ENCODE results near the gene ASB9. TPM values are rescaled to one million over a fixed set of nuclear protein-coding genes. Genes with fewer than 3 reads are reported as not detected.
"Not testable (repeated sequence)": the region's sequence is repeated elsewhere in the genome, so short reads cannot be mapped to it uniquely, and the experiment has no call there.

The ASB9 gene
- total and polyA plus RNA-seq, 2 experiments from 2014 or later: 0.97 TPM; not detected in 1

DNA sequence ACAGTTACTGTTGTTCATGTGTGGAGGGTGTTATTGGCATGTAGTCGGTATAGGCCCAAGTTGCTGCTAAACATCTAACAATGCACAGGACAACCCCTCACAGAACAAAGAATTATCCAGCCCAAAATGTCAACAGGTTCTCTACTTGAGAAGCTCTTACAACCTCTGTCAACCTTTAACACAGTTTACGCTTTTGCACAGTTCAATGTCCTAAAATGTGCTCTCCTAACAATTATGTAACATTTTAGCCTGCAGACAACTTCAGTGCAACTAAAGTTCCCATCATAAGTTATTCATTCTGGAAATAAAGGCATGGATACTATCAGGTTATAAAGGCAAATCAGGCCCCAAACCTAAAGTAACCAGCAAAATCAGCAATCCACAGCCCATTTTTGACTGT lies 66.2 kb downstream of the ASB9 start:
- Histone ChIP-seq H2AFZ (no peak overlapping the region), H3K4me3 (no peak overlapping the region), H3K4me2 (ENCODE audit: unreplicated experiment) (no peak overlapping the region), H3K9ac (no peak overlapping the region), H3K36me3 (ENCODE audit: low read depth) (no peaks in the 10 kb centered on the region), H3K4me1 (ENCODE audit: insufficient read depth) (peaks cover 4% of the 10 kb centered on the region; the same call in 1 of the 2 replicates), H3K79me2 (ENCODE audit: insufficient read depth) (no peaks in the 10 kb centered on the region), H4K20me1 (ENCODE audit: insufficient read depth) (no peaks in the 10 kb centered on the region), H3F3A (ENCODE audit: insufficient read depth) (peaks cover 5% of the 10 kb centered on the region; the same call in 1 of the 2 replicates), H3K9me3 (ENCODE audit: low read depth) (no peaks in the 10 kb centered on the region), H3K27me3 (replicated peaks; ENCODE audit: insufficient read depth) (no peaks in the 10 kb centered on the region), H3K9me2 (ENCODE audit: insufficient read depth) (no peaks in the 10 kb centered on the region), H3K27ac (no peak overlapping the region)
- DNase-seq: no peak
- in situ Hi-C loops (cut with MboI): no loop called here
- WGBS, 2 experiments (ENCODE audit: low coverage in 1 of 2, low lambda C conversion rate in 2 of 2, missing lambda C conversion rate in 2 of 2): 73 to 83% methylated on average over 2 of the region's 2 CpGs
- TF ChIP-seq EZH2 (IDR thresholded peaks at IDR 0.05; ENCODE audit: insufficient read depth, poor library complexity, severe bottlenecking) (no peak), EZH2phosphoT487 (IDR thresholded peaks at IDR 0.05; ENCODE audit: insufficient read depth, low read depth) (no peak)

DNA sequence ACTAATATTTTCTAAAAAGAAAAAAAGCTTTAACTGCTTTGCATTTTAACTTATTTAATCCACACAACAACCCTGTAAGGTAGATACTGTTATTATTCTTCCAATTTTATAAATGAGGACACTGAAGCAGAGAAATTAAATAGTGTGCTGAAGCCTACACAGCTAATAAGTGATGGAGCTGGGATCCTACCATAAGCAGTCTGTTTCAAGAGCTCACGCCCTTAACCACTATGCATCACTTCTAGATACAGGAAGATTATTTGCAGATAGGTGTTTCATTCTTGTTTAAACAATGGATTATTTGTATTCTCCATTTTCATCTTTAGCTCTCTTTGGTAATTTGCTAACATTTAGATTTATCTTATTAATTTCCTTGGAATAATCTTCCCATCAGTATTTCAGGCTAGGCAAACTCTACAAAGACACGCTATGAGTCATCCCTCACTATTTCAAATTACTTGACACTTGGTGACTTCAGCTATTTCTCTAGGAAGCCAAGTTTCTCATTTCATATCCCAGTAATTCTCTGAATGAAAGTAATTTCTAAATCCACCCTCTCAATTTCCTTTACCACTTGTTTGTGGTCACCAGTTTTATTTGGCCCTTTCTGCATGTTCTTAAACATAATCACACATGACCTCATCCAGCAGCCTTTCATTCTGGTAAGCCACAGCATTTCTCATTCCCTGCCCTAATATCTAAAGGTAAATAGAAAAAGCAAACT lies 67.3 kb downstream of the ASB9 start:
- Histone ChIP-seq H4K20me1 (ENCODE audit: insufficient read depth) (no peaks in the 10 kb centered on the region), H3K27ac (no peak overlapping the region), H3K9me2 (ENCODE audit: insufficient read depth) (no peaks in the 10 kb centered on the region), H3K4me3 (no peak overlapping the region), H3K36me3 (ENCODE audit: low read depth) (no peaks in the 10 kb centered on the region), H3K4me2 (ENCODE audit: unreplicated experiment) (no peak overlapping the region), H2AFZ (no peak overlapping the region), H3F3A (ENCODE audit: insufficient read depth) (peaks cover 5% of the 10 kb centered on the region; the same call in 1 of the 2 replicates), H3K9ac (no peak overlapping the region), H3K9me3 (ENCODE audit: low read depth) (no peaks in the 10 kb centered on the region), H3K4me1 (ENCODE audit: insufficient read depth) (peaks cover 4% of the 10 kb centered on the region; the same call in 1 of the 2 replicates), H3K27me3 (replicated peaks; ENCODE audit: insufficient read depth) (no peaks in the 10 kb centered on the region), H3K79me2 (ENCODE audit: insufficient read depth) (no peaks in the 10 kb centered on the region)
- in situ Hi-C loops (cut with MboI): no loop called here
- TF ChIP-seq EZH2phosphoT487 (IDR thresholded peaks at IDR 0.05; ENCODE audit: insufficient read depth, low read depth): 0 out of 2 replicates have a peak, but pooled peaks have one; percentile 56
- TF ChIP-seq EZH2 (IDR thresholded peaks at IDR 0.05; ENCODE audit: insufficient read depth, poor library complexity, severe bottlenecking): no peak
- peak; percentile 68 for DNase-seq
- WGBS, 2 experiments (ENCODE audit: low coverage in 1 of 2, low lambda C conversion rate in 2 of 2, missing lambda C conversion rate in 2 of 2): 26 to 36% methylated on average over 2 of the region's 2 CpGs

GRCh38 chrX:15200871-15201270 lies 69.0 kb downstream of the ASB9 start:
- H3K9ac ChIP-seq: no peak overlapping the region
- in situ Hi-C loops (cut with MboI): no loop called here
- peaks cover 5% of the 10 kb centered on the region; the same call in 1 of the 2 replicates for H3F3A ChIP-seq (ENCODE audit: insufficient read depth)
- no peaks in the 10 kb centered on the region for H3K27me3 ChIP-seq (replicated peaks; ENCODE audit: insufficient read depth)
- no peaks in the 10 kb centered on the region for H3K36me3 ChIP-seq (ENCODE audit: low read depth)
- H2AFZ ChIP-seq: no peak overlapping the region
- no peak overlapping the region for H3K27ac ChIP-seq
- H3K9me2 ChIP-seq (ENCODE audit: insufficient read depth): no peaks in the 10 kb centered on the region
- H3K79me2 ChIP-seq (ENCODE audit: insufficient read depth): no peaks in the 10 kb centered on the region
- H3K4me2 ChIP-seq (ENCODE audit: unreplicated experiment): no peak overlapping the region
- no peak for DNase-seq
- H3K4me1 ChIP-seq (ENCODE audit: insufficient read depth): peaks cover 4% of the 10 kb centered on the region; the same call in 1 of the 2 replicates
- TF ChIP-seq EZH2phosphoT487 (IDR thresholded peaks at IDR 0.05; ENCODE audit: insufficient read depth, low read depth) (no peak), EZH2 (IDR thresholded peaks at IDR 0.05; ENCODE audit: insufficient read depth, poor library complexity, severe bottlenecking) (no peak)
- no peaks in the 10 kb centered on the region for H4K20me1 ChIP-seq (ENCODE audit: insufficient read depth)
- 0 to 4% methylated on average over 2 of the region's 2 CpGs for WGBS, 2 experiments (ENCODE audit: low coverage in 1 of 2, low lambda C conversion rate in 2 of 2, missing lambda C conversion rate in 2 of 2)
- H3K9me3 ChIP-seq (ENCODE audit: low read depth): no peaks in the 10 kb centered on the region
- no peak overlapping the region for H3K4me3 ChIP-seq

GRCh38 chrX:15198608-15199202 lies 71.2 kb downstream of the ASB9 start:
- H3K27ac ChIP-seq; H3K36me3 ChIP-seq (ENCODE audit: low read depth); in situ Hi-C loops (cut with MboI); H3K4me3 ChIP-seq; H3K4me2 ChIP-seq (ENCODE audit: unreplicated experiment); H2AFZ ChIP-seq; H3K9ac ChIP-seq; H3K4me1 ChIP-seq (ENCODE audit: insufficient read depth); H3K27me3 ChIP-seq (replicated peaks; ENCODE audit: insufficient read depth); H3F3A ChIP-seq (ENCODE audit: insufficient read depth); DNase-seq; H3K9me3 ChIP-seq (ENCODE audit: low read depth); H4K20me1 ChIP-seq (ENCODE audit: insufficient read depth); H3K79me2 ChIP-seq (ENCODE audit: insufficient read depth); H3K9me2 ChIP-seq (ENCODE audit: insufficient read depth): not testable (repeated sequence)
- WGBS, 2 experiments (ENCODE audit: low coverage in 1 of 2, low lambda C conversion rate in 2 of 2, missing lambda C conversion rate in 2 of 2): 33 to 34% methylated on average over 2 of the region's 2 CpGs
